ENCODE data around the gene CRYBB1.

The CRYBB1 gene

DNA sequence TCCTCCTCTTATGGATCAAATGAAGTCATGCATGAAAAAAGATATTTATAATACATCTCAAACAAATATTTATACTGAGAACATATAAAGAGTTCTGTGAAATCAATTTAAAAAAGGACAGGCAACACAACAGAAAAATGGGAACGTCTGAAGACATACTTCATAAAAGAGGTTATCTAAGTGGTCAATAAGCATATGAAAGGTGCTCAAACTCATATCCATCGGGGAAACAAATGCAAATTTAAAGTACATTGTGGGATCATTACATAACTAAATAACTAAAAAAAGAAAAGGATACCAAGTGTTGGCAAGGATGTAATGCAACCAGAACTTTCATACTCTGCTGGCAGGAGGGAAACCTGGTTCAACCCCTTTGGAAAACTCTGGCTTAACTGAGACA is 50.2 kb downstream of the CRYBB1 start:
- Histone ChIP-seq H3K4me3 (ENCODE audit: insufficient read depth, low read depth, low read length) (no peak overlapping the region), H3K9me3 (ENCODE audit: control insufficient read depth, low read length) (no peaks in the 10 kb centered on the region)
- WGBS, 2 experiments: 67% methylated on average over 1 of the region's 2 CpGs; no CpG with 5 or more reads in 1 of the 2 experiments

DNA sequence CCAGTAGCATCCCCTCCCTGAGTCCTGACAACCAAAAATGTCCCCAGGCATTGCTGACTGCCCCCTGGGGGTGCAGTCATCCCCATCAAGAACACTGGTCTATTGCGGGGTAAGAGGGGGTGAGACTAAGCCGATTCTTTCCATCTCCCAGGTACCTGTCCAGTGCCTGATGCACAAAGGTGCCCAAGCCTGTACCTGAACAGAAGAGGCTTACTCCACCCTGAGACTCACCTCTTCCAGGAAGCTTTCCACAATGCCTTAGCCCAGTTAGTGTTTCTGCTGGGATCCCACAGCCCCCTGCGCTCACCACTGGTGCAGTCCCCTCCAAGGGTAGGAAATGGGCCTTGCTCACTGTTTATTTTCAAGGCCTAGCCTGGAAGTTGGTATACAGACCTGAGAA is 50.8 kb downstream of the CRYBB1 start:
- Histone ChIP-seq H3K27me3 (ENCODE audit: control insufficient read depth, insufficient read depth, low read length, poor library complexity, severe bottlenecking) (no peaks in the 10 kb centered on the region), H3K4me3 (ENCODE audit: insufficient read depth, low read depth, low read length) (no peak overlapping the region), H3K36me3 (ENCODE audit: control insufficient read depth, insufficient read depth, low read length) (no peaks in the 10 kb centered on the region), H3K27ac (ENCODE audit: insufficient read depth, low read depth, low read length, poor library complexity, severe bottlenecking) (no peak overlapping the region), H3K4me1 (ENCODE audit: control insufficient read depth, insufficient read depth, low read length) (peaks cover 43% of the 10 kb centered on the region), H3K9me3 (ENCODE audit: control insufficient read depth, low read length) (no peaks in the 10 kb centered on the region)
- 77 to 86% methylated on average over 3 of the region's 3 CpGs for WGBS, 2 experiments

More for the DNA sequence above, 50.2 kb downstream of the CRYBB1 start:
- no peaks in the 10 kb centered on the region for H3K27me3 ChIP-seq (ENCODE audit: control insufficient read depth, insufficient read depth, low read length, poor library complexity, severe bottlenecking)
- peak overlapping the region; percentile 88 for H3K27ac ChIP-seq (ENCODE audit: insufficient read depth, low read depth, low read length, poor library complexity, severe bottlenecking)
- H3K36me3 ChIP-seq (ENCODE audit: control insufficient read depth, insufficient read depth, low read length): no peaks in the 10 kb centered on the region
- peaks cover 43% of the 10 kb centered on the region for H3K4me1 ChIP-seq (ENCODE audit: control insufficient read depth, insufficient read depth, low read length)

DNA sequence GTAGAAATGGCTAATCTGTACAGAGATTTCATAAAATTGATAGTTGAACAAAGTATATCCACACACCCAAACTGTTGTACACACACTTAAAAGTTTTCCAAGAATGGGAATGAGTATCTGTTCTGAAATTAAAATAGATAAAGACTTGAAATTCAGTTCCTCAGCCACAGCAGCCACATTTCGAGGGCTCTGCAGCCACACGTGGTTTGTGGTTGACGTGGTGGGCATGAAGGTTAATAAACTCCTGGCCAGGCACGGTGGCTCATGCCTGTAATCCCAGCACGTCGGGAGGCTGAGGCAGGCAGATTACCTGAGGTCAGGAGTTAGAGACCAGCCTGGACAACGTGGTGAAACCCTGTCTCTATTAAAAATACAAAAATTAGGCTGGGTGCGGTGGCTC is 51.9 kb downstream of the CRYBB1 start:
- no peak overlapping the region for H3K27ac ChIP-seq (ENCODE audit: insufficient read depth, low read depth, low read length, poor library complexity, severe bottlenecking)
- H3K27me3 ChIP-seq (ENCODE audit: control insufficient read depth, insufficient read depth, low read length, poor library complexity, severe bottlenecking): no peaks in the 10 kb centered on the region
- H3K4me1 ChIP-seq (ENCODE audit: control insufficient read depth, insufficient read depth, low read length): peaks cover 37% of the 10 kb centered on the region
- no peaks in the 10 kb centered on the region for H3K36me3 ChIP-seq (ENCODE audit: control insufficient read depth, insufficient read depth, low read length)
- no peak overlapping the region for H3K4me3 ChIP-seq (ENCODE audit: insufficient read depth, low read depth, low read length)
- no peaks in the 10 kb centered on the region for H3K9me3 ChIP-seq (ENCODE audit: control insufficient read depth, low read length)
- WGBS, 2 experiments: 92 to 94% methylated on average over 8 of the region's 8 CpGs

DNA sequence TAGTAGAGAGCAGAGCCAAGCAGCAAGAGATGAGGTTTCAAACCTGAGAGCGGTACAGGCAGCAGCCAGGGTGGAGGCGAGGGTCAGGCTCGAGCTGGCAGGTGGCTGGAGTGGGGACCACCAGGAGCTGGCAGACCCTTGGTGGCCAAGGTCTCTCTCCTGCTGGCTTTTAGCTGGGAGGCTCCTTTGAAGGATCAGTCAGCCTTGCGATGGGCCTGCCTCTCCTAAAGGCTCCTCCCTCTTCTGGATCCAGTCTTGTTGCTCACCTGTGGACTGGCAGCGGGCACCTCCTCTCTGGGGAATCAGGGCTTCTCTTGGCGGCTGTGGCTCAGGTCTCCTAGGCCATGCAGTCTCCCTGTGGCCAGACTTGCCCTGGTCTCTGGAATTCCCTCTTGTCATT is 52.6 kb downstream of the CRYBB1 start:
- Histone ChIP-seq H3K4me1 (ENCODE audit: control insufficient read depth, insufficient read depth, low read length) (peaks cover 31% of the 10 kb centered on the region), H3K4me3 (ENCODE audit: insufficient read depth, low read depth, low read length) (no peak overlapping the region), H3K9me3 (ENCODE audit: control insufficient read depth, low read length) (no peaks in the 10 kb centered on the region), H3K27ac (ENCODE audit: insufficient read depth, low read depth, low read length, poor library complexity, severe bottlenecking) (no peak overlapping the region), H3K27me3 (ENCODE audit: control insufficient read depth, insufficient read depth, low read length, poor library complexity, severe bottlenecking) (no peaks in the 10 kb centered on the region), H3K36me3 (ENCODE audit: control insufficient read depth, insufficient read depth, low read length) (no peaks in the 10 kb centered on the region)
- 86 to 87% methylated on average over 6 of the region's 6 CpGs for WGBS, 2 experiments

DNA sequence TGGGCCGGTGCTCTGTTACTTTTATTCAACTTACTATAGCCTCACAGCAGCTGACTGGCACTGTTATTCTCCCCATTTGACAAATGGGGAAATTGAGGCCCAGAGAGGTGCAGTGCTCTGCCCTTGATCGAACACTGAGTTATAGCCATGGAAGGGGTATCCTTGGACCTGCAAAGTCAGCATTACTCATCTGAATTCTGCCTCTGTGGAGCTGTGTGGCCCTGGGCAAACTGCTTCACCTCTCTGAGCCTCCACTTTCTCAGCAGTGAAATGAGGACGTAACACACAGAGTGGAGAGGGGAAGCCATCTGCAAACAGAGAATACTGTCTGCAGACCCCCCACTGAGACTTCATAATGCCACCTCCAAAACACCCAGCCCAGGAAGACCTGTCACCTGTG is 53.2 kb downstream of the CRYBB1 start:
- Histone ChIP-seq H3K4me3 (ENCODE audit: insufficient read depth, low read depth, low read length) (no peak overlapping the region), H3K4me1 (ENCODE audit: control insufficient read depth, insufficient read depth, low read length) (peaks cover 28% of the 10 kb centered on the region), H3K27me3 (ENCODE audit: control insufficient read depth, insufficient read depth, low read length, poor library complexity, severe bottlenecking) (no peaks in the 10 kb centered on the region), H3K27ac (ENCODE audit: insufficient read depth, low read depth, low read length, poor library complexity, severe bottlenecking) (no peak overlapping the region), H3K36me3 (ENCODE audit: control insufficient read depth, insufficient read depth, low read length) (no peaks in the 10 kb centered on the region), H3K9me3 (ENCODE audit: control insufficient read depth, low read length) (no peaks in the 10 kb centered on the region)
- 86 to 88% methylated on average over 3 of the region's 3 CpGs for WGBS, 2 experiments

DNA sequence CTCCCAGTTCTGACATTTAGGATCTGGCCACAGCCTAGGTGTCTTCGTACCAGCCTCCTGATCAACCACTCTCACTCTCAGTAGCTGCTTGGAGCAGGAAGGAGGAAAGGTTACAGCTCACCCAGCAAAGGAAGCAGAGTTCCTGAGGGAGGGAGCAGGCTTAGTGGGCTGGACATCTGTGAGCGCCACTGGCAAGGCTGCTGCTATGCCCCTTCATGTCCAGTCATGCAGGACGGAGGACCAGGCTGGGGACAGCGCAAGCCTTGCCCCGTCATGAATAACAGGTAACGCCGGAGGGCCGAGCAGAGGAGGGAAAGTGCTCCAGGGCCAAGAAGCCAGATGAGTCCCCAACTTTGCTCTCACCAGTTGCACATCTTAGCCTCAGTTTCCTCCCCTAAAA is 53.6 kb downstream of the CRYBB1 start:
- Histone ChIP-seq H3K27me3 (ENCODE audit: control insufficient read depth, insufficient read depth, low read length, poor library complexity, severe bottlenecking) (no peaks in the 10 kb centered on the region), H3K4me1 (ENCODE audit: control insufficient read depth, insufficient read depth, low read length) (peaks cover 28% of the 10 kb centered on the region), H3K36me3 (ENCODE audit: control insufficient read depth, insufficient read depth, low read length) (no peaks in the 10 kb centered on the region), H3K27ac (ENCODE audit: insufficient read depth, low read depth, low read length, poor library complexity, severe bottlenecking) (no peak overlapping the region), H3K9me3 (ENCODE audit: control insufficient read depth, low read length) (no peaks in the 10 kb centered on the region), H3K4me3 (ENCODE audit: insufficient read depth, low read depth, low read length) (no peak overlapping the region)
- 91% methylated on average over 8 of the region's 8 CpGs for WGBS, 2 experiments

DNA sequence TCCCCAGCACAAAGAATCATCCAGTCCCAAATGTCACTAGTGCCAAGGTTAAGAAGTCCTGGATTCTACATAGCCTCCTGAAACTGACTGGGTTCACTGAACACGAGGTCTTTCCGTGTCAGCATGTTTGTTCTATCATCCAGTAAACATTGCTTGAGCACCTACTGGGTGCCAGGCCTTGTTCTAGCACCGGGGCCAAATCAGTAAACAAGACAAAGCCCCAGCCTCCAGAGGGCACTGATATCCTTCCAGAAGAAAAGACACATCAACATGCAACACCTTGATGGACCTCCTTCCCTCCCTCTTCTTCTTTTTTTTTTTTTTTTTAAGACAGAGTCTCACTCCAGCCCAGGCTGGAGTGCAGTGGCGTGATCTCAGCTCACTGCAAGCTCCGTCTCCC is 54.8 kb downstream of the CRYBB1 start:
- Histone ChIP-seq H3K4me1 (ENCODE audit: control insufficient read depth, insufficient read depth, low read length) (peaks cover 28% of the 10 kb centered on the region), H3K27ac (ENCODE audit: insufficient read depth, low read depth, low read length, poor library complexity, severe bottlenecking) (no peak overlapping the region), H3K36me3 (ENCODE audit: control insufficient read depth, insufficient read depth, low read length) (no peaks in the 10 kb centered on the region), H3K9me3 (ENCODE audit: control insufficient read depth, low read length) (no peaks in the 10 kb centered on the region), H3K27me3 (ENCODE audit: control insufficient read depth, insufficient read depth, low read length, poor library complexity, severe bottlenecking) (no peaks in the 10 kb centered on the region), H3K4me3 (ENCODE audit: insufficient read depth, low read depth, low read length) (no peak overlapping the region)
- 84 to 93% methylated on average over 3 to 5 of the region's 5 CpGs for WGBS, 2 experiments

DNA sequence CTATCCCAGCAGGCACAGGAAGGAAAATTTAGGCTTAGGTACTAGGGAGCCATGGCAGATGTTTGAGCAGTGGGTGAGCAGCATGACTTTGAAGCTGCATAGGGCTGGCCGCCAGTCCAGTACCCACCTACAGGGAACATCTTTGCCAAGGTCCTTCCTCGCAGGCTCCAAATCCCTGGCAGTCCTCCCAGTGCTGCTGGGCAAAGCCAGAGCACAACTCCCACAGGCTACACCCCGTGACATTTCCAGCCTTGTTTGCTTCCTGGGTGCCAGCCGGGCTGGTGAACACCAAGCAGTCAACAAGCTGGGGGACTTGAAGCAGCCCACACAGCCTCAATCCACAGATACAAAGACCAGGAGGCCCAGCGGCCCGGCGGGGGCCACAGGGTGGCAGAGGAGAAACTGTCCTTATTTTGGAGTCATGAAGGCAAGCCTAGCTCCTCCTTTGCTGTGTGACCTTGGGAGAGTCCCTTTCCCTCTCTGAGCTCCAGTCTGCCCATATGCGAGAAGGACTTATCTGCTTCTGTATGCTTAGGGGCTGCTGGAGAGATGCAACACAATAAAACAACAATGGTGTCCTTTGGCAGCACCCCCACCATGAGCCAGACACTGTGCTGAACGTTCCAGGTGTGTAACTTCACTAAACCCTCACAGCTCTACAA is 55.9 kb downstream of the CRYBB1 start:
- H3K27ac ChIP-seq (ENCODE audit: insufficient read depth, low read depth, low read length, poor library complexity, severe bottlenecking): no peak overlapping the region
- no peaks in the 10 kb centered on the region for H3K9me3 ChIP-seq (ENCODE audit: control insufficient read depth, low read length)
- H3K27me3 ChIP-seq (ENCODE audit: control insufficient read depth, insufficient read depth, low read length, poor library complexity, severe bottlenecking): no peaks in the 10 kb centered on the region
- H3K36me3 ChIP-seq (ENCODE audit: control insufficient read depth, insufficient read depth, low read length): no peaks in the 10 kb centered on the region
- H3K4me1 ChIP-seq (ENCODE audit: control insufficient read depth, insufficient read depth, low read length): peaks cover 18% of the 10 kb centered on the region
- H3K4me3 ChIP-seq (ENCODE audit: insufficient read depth, low read depth, low read length): no peak overlapping the region
- WGBS, 2 experiments: 81 to 84% methylated on average over 9 of the region's 9 CpGs

DNA sequence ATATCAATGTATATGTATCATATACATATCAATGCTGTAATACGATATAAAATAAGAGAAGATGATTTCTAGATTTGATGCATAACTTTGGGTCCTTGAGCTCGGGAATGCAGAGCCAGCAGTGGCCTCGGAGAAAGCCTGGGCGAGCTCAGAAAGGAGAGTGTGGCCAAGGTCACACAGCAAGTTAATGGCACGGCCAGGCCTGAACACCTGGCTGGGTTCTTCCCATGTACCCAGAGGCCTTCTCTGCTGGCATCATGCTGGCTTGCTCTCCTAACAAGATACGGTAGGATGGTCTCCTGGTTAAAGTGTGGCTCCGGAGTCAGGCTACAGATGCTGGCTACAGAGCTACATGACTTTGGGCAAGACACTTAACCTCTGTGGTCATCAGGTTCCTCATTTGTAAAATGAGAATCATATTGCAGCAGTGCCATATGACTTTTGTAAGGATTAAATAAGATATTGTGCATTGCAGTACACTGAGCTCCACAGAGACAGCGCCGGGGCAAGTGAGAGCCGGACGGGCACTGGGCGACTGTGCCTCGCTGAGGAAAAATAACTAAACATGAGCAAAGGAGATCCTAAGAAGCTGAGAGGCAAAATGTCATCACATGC is 57.8 kb downstream of the CRYBB1 start:
- 93 to 94% methylated on average over 13 of the region's 13 CpGs for WGBS, 2 experiments
- H3K27ac ChIP-seq (ENCODE audit: insufficient read depth, low read depth, low read length, poor library complexity, severe bottlenecking): no peak overlapping the region

DNA sequence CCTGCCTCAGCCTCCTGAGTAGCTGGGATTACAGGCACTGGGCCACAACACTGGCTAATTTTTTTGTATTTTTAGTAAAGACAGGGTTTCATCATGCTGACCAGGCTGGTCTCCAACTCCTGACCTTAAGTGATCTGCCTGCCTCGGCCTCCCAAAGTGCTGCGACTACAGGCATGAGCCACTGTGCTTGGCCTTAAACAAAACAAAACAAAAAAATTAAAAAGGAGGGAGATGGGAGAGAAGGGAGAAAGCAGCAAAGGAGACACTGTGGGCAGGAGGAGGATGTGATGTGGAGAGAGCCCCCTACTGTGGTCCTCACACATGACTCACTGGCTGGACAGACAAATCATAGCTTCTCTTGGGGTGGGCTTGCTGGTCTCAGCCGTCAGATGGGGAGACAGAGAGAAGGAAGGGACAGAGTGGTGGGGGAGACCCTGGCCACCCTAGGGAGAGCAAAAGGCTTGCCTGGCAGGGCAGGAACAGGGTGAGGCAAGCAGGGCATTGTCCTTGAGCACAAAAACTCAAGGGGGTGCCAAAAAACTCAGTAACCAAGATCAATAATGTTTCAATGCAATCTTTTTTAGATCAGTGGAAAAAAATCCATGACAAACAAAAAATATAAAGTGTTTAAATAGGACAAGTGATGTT is 59.5 kb downstream of the CRYBB1 start:
- H3K36me3 ChIP-seq (ENCODE audit: control insufficient read depth, insufficient read depth, low read length): no peaks in the 10 kb centered on the region
- H3K27ac ChIP-seq (ENCODE audit: insufficient read depth, low read depth, low read length, poor library complexity, severe bottlenecking): no peak overlapping the region
- H3K9me3 ChIP-seq (ENCODE audit: control insufficient read depth, low read length): no peaks in the 10 kb centered on the region
- 60 to 73% methylated on average over 3 of the region's 3 CpGs for WGBS, 2 experiments
- H3K4me1 ChIP-seq (ENCODE audit: control insufficient read depth, insufficient read depth, low read length): peaks cover 12% of the 10 kb centered on the region
- no peak overlapping the region for H3K4me3 ChIP-seq (ENCODE audit: insufficient read depth, low read depth, low read length)
- H3K27me3 ChIP-seq (ENCODE audit: control insufficient read depth, insufficient read depth, low read length, poor library complexity, severe bottlenecking): no peaks in the 10 kb centered on the region

More for the DNA sequence above, 57.8 kb downstream of the CRYBB1 start:
- H3K4me3 ChIP-seq (ENCODE audit: insufficient read depth, low read depth, low read length): no peak overlapping the region
- no peaks in the 10 kb centered on the region for H3K9me3 ChIP-seq (ENCODE audit: control insufficient read depth, low read length)
- no peaks in the 10 kb centered on the region for H3K27me3 ChIP-seq (ENCODE audit: control insufficient read depth, insufficient read depth, low read length, poor library complexity, severe bottlenecking)
- no peaks in the 10 kb centered on the region for H3K36me3 ChIP-seq (ENCODE audit: control insufficient read depth, insufficient read depth, low read length)
- H3K4me1 ChIP-seq (ENCODE audit: control insufficient read depth, insufficient read depth, low read length): peaks cover 17% of the 10 kb centered on the region

All from ectodermal cell (in vitro differentiated cells).